Ammon's horn (tissue), 1 donor: Measurements from ENCODE around the gene KRT80.

Source experiments
- DNase-seq: peaks from one replicate; pipeline ENCODE4 v3.0.0-alpha.2; 2016; ENCODE audit warnings: low spot score

KRT80 gene

DNA sequence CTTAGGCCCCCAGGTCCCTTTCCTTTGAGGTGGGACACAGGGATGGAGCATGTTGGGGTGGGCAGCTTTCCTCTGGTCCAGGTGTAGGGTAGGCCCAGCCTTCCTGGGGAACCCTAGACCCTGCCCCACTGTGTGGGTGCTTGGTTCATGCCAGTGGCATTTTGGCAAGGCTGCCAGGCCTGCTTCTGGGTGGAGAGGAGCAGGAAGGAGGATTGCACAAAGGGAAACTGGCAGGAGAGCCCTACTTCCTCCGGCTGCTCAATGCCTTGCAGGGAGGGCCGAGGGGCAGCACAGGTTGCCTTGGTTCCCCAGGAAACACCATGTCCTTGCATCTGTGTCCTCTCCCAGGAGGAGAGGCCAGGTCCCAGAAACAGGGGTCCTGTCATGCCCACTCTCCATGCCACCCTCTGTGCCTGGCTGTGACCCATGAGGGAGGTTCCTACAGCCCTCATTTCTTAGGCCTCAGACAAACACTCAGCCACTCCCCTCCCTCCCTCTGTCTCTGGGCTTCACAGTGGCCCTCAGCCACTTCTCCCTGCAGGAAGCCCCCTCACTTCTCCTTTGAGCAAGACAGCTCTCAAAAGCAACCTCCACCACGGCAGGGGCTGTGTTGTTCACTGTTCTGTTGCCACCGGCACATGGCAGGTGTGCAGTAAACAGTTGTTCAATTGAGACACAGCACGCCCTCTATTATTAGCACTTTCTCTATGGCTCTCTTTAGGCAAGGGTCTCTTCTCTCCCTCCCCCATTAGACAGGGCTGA is 6.8 kb upstream of the KRT80 start:
- DNase-seq = peak; percentile 52

DNA sequence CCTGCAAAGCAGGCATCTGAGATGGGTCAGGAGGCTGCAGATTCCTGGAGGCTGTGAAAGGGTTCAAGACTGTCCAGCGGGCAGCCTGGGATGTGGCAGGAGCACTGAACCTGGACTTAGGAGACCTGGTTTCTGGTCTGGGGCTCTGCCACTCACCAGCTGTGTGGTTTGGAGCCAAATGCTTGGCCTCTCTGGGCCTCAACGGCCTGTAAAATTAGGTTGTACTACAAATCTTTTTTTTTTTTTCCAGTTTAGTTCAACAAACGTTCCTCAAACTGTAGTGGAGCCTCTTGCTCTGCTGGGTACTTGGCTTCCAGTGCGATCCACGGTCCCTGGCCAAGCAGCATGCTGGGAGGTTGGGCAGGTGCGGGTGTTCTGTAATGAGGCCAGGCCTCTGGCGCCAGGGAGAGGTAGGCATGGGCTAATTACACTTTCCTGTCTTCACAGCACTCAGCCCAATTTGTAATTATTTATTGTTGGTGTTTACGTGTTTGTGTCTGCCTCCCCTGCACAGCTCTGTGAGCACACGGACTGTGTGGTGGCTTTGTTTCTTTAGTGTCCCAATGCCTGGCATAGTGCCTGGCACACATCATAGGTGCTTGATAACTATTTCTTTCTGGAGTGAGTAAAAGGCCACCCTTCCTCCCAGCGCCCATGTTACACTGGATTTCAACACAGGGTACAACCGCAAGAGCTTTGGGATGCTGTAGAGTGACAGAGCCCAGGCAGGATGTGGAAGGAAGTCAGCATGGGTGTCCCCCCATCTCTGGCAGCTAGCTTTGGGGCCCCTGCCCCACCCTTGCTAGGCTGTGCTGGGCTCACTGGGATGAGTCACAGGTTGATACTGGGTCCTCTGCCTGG is 5.8 kb upstream of the KRT80 start:
- no peak for DNase-seq

DNA sequence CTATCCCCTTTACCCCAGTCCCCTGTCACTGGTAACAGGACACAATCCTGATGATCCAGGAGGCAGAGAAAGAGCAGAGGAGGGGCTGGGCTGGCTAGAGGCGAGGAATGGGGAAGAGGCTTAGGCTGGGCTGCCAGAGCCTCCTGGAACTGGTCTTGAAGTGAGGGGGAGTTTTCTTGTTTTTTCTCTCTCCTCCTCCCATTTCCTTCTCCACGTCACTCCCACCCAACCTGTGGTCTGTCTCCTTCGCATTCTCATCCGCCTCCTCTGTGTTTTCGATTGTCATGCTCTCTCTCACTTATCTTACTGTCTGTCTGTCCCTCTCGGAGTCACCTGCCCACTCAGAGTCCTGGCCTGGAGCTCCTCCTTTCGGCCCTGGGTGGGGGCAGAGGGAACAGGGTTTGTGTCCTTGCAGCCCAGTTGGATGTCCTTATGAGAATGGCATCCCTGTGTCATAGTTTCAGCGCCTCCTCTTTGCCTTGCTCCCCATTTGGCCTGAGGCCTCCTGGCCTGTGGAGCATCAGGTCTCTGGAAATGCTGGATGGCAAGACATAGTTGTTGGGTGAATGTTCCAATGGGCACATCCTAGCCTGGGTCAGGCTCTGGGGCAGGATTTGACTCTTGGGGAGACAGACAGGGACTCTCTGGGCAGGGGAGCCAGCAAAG is 3.4 kb upstream of the KRT80 start:
- DNase-seq = no peak

DNA sequence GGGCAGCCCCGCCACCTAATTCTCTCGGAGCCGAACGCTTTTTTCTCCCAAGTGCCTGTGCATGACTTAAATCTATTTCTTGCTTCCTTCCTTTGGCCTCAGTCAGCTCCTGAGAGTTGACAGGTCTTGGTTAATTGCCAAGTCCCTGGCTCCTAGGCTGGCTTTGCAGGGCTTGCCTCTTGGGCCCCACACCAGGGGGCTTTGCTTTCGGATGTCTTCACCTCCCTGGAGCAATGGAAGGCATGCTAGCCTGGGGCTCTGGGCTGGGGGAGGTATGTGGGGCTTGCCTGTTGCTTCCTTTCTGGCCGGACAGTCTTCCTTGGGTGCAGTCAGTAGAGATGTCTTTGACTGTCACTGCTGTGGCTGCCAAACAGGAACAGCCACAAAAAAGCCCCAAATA is 2.2 kb upstream of the KRT80 start:
- no peak for DNase-seq

DNA sequence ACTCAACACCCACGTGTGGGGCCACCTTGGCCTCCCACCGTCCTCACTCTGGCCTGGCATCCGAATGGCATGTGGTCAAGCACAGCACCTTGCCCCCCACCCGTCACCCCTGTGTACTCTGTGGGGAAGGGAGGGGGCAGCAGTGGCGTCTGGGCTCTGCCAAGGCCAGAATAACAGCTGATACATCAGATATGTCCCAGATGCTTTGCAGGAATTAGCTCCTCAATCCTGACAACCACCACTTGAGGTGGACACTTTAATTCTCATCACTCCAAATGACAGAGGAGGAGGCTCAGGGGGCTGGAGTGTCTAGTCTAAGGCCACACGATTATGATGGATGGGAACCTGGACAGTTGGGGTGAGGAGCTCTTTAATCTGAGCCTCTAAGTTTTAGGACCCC is 1.7 kb upstream of the KRT80 start:
- DNase-seq = no peak

DNA sequence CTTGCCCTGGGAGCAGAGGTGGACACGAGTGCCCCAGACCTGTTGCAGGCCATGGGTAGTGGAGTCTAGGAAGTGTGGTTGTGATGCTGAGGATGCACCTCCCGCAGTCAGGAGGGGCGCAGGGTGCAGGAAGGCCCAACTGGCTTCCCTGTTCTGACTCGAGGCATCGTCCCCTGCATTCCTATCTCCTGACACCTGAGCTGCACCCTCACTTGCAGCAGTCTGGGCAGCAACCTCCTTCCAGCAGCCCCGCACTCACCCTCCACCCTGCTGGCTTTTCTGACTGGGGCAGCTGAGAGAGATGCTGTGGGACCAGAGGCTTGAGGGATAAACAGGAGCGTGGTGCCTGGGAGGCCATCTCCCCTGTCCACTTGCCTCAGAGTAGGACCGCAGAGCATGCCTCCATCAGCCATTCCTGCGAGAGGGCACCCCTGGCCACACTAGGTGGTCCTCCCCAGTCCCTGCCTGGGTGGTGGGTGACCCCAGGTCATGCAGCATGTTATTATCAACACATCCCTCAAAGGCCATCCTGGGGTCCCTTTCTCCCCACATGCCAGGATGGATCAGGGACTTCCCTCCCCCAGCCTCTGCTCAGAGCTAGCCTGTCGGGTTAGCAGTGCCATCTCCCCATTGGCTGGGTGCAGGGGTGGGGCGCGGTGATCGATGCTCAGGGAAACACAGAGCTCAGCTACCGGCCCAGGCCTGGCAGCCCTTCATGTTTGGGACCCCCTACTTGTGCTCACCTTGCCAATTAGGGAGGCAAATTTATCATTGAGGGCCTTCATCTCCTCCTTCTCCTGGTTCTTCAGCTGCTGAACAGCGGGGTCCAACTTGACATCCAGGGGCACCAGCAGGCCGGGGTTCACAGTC is 719 bp downstream of the KRT80 start:
- DNase-seq = no peak

DNA sequence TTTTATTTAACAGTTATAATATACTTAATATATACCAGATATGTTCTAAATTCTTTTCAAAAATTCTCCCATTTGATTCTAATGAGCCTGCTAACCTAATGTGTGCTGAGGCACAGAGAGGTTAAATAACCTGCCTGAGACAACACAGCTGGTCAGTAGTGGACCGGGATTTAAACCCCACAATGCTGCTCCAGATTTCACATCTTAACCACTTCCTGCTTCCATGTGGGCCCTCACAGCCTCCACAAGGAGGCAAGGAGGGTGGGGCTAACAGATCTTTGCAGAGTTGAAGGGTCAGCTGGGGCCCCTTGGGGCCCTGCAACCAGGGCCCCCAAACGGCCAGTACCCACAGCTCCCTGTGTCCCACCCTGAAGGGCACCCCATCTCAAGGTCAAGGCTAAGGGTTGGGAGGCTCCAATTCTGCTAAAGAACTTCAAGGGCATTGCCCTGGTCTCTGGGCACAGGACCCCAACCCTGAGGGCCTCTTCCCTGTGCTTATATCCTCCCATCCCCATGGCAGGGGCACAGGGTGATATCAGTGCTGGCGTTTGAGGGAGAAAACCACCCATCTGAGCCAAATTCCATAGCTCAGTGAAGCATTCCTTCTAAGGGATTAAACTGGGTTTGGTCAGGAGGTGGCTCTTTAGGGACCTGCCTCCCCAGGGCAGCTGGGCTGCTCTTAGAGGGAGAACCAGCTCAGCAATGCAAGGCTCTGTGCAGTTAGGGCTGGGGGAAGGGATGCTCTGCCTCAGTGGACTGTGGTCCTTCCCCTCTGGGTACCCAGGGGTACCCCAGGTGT is 2.2 kb downstream of the KRT80 start:
- no peak for DNase-seq

DNA sequence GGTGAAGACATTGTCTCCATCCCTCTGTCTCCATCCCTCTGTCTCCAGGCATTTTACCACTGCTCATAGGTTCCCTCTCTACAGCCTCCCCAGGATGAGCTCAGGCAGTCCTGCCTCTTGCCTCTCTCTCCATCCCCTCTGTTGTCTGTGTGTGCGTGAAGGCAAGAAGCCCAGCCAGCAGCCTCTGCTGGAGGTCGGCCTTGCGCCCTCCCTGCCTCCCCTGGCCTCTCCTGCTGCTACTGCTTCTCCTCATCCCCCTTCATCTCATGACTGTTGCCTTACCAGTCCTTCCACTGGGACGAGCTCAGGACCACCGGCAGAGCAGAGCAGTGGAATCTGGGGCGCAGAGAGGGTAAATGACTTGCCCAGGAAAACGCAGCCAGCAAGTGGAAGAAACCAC is 3.2 kb downstream of the KRT80 start:
- DNase-seq = no peak

DNA sequence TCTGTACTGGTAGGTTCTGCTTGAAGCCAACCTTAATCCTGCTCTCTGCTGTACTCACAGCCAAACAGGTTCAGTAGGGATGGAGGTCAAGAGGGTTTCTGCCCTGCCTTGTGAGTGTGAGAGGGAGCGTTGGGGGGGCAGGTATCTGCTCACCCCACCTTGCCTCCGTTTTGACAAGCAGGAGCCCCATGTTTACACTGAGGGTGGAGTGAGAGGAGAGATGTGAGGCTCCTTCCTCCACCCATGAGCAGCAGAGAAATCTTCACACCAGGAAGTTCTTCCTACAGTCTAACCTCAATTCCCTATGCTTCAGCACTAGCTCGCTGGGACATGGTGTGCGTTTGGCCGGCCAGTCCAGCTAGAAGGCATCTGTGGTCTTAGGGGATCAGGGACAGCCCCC is 4.2 kb downstream of the KRT80 start:
- no peak for DNase-seq

DNA sequence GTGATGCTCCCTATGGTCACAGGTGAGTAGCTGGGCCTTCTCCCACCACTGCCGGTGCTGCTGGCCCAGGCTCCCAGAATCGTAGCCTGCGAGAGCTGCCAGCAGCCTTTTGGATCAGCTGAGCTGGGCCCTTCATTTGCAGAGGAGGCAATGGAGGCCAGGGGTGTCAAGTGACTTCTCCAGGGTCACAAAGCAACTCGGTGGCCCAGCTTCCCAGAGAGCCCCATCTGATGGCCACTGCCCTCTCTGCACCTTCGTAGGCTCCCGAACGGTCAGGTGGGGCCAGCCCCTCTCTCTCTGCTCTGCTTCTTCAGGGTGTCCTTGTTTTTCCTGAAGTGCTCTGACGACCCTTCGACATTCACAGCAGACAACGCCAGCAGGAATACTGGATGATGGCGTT is 4.6 kb downstream of the KRT80 start:
- DNase-seq = no peak

DNA sequence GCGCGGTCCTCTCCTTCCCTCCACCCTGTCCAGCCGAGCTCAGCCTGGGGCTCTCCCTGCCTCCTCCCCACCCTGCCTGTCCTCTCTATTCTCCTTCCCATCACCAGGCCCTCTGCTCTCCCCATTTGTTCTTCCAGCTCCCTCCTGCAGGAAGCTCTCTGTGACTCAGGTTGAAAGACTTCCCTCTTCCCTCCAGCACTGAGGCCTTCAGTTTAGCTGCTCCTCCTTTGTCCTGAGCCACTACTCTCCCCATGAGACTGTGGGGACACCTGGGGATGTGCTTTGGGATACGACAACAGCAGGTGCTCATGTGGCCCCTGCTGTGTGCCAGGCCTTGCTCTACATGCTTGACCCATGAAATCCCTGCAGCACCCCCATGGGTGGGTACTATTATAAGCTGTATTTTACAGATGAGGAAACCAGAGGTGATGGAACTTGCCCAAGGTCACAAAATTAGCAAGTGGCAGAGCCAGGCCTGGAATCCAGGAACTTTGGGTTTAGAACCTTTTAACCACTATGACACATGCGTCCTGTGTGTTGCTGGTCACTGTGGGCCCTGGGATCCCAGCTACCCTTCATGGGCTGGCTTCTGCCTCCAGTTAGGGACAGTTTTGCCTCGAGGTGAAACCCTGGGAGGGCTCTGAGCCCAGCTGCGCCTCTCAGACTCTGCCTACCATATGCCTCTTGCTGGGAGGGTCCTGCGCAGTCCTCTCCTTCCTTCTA is 5.5 kb downstream of the KRT80 start:
- no peak for DNase-seq

DNA sequence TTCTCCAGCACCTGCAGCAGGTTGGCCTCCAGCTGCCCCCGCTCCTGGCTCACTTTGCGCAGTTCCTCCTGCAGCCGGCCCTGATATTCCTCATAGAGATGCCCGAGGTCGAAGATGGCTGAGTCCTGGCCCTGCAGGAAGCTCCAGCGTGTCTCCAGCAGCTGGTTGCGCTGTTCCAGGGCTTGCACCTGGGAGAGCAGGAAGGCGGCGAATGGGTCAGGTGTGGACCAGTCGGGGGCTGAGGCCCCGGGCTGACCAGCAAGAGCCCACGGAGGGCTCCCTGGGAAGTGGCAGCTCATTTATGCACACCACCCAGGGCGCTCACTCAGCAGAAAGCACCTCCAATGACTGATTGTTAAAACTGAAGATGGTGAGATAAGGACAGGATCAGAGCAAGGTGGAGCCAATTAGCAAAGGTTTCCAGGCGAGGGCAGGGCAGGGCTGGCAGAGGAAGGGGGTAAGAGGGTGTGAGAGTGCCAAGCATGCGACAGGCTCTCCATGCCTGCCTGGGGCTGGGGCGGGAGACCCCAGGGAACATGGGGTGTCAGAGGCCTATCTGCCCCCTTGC is 6.3 kb downstream of the KRT80 start:
- no peak for DNase-seq

DNA sequence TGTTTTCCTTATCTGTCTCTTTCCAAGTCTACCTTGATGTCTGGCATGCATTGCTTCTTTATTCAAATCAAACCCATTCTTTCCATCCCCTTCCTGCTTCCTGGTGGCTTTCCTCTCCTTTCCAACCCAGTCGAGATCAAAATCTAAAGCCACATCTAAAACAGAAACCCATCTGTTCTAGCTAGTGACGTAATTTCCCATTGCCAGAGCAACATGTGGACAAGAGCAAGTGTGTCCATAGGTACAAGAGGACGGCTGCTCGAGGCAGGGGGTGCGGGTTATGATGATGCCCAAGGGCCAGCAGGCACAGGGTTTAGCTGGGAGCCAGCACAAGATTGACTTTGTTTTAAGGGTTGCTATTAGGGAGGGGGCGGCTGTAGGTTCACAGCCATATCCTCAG is 7.0 kb downstream of the KRT80 start:
- no peak for DNase-seq

DNA sequence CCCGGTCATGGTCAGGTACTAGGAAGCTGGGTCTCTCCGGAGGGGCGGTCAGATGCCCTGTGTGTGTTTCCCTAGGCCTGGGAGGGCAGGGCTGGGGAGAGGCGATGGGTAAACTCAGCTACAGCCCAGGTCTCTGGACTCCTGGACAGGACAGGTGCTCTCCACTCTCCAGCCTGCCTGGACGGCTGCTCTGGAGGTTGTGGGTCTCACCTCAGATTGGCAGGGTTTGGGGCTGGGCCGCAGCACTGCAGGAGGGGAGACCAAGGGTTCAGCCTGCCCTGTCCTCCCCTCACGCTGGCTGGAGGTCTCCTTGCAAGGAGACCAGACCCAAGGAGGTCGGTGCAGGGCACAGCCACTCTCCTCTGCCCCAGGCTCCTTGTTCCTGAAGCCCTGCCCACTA is 7.8 kb downstream of the KRT80 start:
- no peak for DNase-seq

DNA sequence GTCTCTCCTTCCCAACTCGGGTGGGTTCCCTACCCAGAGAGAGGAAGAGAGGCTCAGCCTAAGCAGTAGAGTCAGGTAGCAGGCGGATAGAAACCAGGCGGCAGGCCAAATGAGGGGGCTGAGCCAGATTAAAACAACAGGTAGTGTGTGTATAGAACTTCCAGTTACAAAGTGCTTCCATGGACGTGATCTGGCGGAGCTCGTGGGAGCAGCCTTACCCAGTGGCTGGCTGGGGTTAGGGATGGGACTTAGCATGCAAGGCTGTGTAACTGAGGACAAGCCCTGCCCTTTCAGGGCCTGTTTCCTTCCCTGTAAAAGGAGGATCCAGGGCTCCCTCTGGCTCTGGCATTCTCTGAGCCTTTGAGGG is 8.3 kb downstream of the KRT80 start:
- DNase-seq = no peak

DNA sequence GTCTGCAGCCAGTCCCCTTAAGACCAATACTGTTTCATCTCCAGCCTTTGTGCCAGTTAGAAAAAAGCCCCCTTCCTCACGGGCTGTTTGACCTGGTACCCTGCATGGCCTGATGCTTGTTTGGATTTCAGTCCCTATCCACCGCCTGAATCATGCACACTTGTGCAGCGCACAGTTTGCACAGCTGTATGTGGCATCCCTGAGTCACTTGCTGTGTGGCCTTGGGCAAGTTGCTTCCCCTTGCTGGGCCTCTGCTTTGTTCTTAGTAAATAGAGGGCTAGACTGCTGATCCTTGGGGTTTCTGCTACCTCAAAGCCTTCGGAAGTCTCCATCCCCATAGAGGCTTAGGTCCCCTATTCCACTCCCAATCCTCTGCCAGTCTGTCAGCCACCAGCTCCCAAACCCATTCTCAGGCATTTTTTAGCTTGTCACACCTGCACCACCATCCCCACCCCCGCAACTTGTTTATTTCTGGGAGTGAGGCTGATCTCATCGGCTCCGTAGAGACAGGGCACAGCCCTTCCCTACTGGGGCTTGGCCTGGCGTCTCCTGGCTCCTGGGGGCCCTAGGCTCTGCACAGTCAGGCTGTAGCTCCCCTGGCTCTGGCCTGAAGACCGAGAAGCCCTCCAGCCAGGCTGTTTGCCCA is 8.8 kb downstream of the KRT80 start:
- DNase-seq = no peak

DNA sequence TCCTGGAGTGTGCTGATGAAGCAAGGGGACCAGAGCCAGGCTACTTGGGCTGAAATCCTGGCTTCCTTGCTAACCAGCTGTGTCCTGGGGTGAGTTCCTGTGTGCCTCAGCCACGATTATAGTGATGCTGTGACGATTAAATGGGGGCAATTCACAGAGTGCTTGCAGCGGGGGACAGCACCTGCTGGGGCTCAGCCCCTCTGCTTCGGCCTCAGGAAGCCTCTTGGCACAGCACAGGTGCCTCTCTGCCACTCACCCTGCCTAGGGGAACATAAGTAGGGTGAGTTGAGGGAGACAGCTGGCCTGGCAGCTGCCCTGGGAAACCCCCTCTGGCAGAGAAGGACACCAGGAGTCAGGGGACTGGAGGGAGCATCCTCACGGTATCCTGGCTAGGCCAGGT is 9.4 kb downstream of the KRT80 start:
- no peak for DNase-seq

DNA sequence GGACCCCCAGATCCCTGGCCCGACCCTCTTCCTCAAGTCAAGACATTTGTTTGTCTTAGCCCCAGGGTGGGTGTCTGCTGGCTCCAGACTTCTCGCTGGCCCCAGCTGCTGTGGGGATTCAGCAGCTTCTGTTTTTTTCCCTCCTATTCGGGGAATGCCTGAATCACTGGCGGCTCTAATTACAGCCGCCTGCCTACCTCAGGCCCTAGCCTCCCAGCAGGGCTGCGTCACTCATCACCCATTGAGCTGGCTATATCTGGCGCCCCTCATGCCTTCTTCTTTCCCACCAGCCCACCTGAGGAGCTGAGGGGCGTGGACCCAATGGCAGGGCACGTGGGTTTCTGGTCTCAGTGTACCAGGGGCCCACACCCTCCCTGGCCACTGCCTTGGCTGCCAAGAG is 10.1 kb downstream of the KRT80 start:
- DNase-seq = no peak

DNA sequence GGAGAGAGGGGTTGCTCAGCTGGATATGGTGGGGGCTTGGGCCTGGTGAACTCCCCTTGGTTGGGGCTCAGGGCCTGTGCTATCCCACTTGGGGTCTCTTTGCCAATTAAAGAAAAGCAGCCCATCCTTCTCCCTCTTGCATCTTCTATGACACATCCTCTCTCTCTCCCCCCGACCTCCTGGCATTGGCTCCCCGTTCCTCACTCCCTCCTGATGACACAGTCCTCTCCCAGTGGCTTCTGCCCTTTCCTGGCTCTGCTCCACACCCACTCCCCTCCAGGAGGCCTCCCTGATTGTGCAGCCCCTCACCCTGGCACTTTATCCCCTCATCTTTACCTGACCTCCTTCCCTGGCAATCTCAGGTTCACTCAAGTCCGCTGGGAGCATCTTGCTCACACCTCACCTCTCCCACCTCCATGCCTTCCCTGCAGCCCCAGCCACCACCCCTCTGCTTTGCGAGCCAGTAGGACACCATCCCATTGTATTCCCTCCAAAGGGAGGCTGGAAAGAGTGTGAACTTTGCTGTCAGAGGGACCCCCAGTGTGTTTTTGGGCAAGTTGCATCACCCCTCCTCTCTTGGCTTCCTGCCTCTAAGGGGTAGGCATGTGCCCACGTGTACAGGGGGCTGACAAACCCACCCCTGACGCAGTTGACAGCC is 10.7 kb downstream of the KRT80 start:
- DNase-seq = no peak
